Measurements from ENCODE around the gene C2orf72. TPM values are rescaled to one million over a fixed set of nuclear protein-coding genes. Genes with fewer than 3 reads are reported as not detected.

Gene C2orf72
- total and polyA plus RNA-seq, 2 of the 13 experiments (the other 11 are each of a cell fraction or from before 2014, with no cell fraction given) = 147 to 203 TPM

DNA sequence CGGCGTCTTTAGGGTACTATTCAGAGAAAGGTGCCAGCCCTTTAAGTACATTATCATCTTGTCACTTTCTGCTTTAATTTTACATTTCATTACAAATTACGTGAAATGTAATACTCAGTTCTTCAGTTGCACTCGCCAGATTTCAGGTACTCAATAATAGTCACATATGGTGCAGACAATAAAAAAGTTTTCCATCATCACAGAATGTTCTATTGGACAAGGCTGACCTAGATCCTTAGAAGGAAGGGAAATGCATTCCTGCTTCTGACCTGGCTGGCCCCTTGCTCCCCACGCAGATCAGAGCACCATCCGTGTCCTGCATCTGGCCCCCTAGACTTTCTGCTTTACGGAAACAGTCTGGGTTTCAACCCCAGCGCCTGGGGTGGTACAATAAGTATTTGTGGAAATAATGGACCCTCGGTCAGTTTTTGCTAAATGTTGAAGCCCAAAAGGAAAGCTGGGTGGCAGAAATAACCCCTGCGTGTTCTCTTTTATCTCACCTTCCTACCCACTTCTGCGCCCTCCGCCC, 681 bp upstream of the C2orf72 start (continued):
- TF ChIP-seq, protein P1, sequence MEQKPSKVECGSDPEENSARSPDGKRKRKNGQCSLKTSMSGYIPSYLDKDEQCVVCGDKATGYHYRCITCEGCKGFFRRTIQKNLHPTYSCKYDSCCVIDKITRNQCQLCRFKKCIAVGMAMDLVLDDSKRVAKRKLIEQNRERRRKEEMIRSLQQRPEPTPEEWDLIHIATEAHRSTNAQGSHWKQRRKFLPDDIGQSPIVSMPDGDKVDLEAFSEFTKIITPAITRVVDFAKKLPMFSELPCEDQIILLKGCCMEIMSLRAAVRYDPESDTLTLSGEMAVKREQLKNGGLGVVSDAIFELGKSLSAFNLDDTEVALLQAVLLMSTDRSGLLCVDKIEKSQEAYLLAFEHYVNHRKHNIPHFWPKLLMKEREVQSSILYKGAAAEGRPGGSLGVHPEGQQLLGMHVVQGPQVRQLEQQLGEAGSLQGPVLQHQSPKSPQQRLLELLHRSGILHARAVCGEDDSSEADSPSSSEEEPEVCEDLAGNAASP (CRISPR knock-in tag; IDR thresholded peaks at IDR 0.05; ENCODE audit: borderline replicate concordance) = no peak
- TF ChIP-seq SMARCC2 (IDR thresholded peaks at IDR 0.05) = no peak
- TF ChIP-seq, protein P2, sequence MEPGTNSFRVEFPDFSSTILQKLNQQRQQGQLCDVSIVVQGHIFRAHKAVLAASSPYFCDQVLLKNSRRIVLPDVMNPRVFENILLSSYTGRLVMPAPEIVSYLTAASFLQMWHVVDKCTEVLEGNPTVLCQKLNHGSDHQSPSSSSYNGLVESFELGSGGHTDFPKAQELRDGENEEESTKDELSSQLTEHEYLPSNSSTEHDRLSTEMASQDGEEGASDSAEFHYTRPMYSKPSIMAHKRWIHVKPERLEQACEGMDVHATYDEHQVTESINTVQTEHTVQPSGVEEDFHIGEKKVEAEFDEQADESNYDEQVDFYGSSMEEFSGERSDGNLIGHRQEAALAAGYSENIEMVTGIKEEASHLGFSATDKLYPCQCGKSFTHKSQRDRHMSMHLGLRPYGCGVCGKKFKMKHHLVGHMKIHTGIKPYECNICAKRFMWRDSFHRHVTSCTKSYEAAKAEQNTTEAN (CRISPR knock-in tag; conservative IDR thresholded peaks at IDR 0.05) = no peak
- TF ChIP-seq, protein P3, sequence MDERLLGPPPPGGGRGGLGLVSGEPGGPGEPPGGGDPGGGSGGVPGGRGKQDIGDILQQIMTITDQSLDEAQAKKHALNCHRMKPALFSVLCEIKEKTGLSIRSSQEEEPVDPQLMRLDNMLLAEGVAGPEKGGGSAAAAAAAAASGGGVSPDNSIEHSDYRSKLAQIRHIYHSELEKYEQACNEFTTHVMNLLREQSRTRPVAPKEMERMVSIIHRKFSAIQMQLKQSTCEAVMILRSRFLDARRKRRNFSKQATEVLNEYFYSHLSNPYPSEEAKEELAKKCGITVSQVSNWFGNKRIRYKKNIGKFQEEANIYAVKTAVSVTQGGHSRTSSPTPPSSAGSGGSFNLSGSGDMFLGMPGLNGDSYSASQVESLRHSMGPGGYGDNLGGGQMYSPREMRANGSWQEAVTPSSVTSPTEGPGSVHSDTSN (CRISPR knock-in tag; IDR thresholded peaks at IDR 0.05) = no peak
- TF ChIP-seq, protein P4, sequence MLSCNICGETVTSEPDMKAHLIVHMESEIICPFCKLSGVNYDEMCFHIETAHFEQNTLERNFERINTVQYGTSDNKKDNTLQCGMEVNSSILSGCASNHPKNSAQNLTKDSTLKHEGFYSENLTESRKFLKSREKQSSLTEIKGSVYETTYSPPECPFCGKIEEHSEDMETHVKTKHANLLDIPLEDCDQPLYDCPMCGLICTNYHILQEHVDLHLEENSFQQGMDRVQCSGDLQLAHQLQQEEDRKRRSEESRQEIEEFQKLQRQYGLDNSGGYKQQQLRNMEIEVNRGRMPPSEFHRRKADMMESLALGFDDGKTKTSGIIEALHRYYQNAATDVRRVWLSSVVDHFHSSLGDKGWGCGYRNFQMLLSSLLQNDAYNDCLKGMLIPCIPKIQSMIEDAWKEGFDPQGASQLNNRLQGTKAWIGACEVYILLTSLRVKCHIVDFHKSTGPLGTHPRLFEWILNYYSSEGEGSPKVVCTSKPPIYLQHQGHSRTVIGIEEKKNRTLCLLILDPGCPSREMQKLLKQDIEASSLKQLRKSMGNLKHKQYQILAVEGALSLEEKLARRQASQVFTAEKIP (CRISPR knock-in tag; IDR thresholded peaks at IDR 0.05; ENCODE audit: borderline replicate concordance) = no peak

All from HepG2 (cell line).